Endothelial cell of umbilical vein (primary cell): ENCODE data around the gene MOBP. TPM values are rescaled to one million over a fixed set of nuclear protein-coding genes. Genes with fewer than 3 reads are reported as not detected.
A peak's percentile ranks its signal among the peaks of the same experiment; 100 is the strongest.

Experiments
- BruUV-seq: library from RNA; stranded (reverse); fragments of 400-500 nt; replicated peaks from 2 replicates; lab custom pipeline; 2021; lab: Mats Ljungman, UMichigan
- CTCF ChIA-PET: fragments of 300-600, 350-600 bp; sonication (Branson Sonifier 250); formaldehyde crosslinking; loops from one replicate; lab custom pipeline; 2021; ENCODE audit warnings: antibody characterized with exemption, inconsistent platforms; lab: Charles Lee
- POLR2A ChIA-PET: fragments of 300-600, 350-600 bp; sonication (Branson Sonifier 250); formaldehyde crosslinking; loops from one replicate; lab custom pipeline; 2021; ENCODE audit warnings: antibody characterized with exemption, inconsistent platforms; lab: Charles Lee
- DNase-seq: peaks from one replicate; pipeline ENCODE4 v3.0.0-alpha.2; 2011; ENCODE audit warnings: low read depth, low spot score
- FAIRE-seq: peaks from 2 replicates; lab custom pipeline; 2011; peaks lifted over from hg19 to GRCh38; lab: Jason Lieb, UNC
- H2AFZ ChIP-seq: 2 replicates; pipeline ENCODE4 v1.6.0; 2012; ENCODE audit warnings: low read depth, low read length, control low read depth, inconsistent platforms
- H3K27ac ChIP-seq: 2 replicates; pipeline ENCODE4 v1.5.1; 2011; ENCODE audit warnings: low read depth, mild to moderate bottlenecking, control low read depth, low read length, moderate library complexity; ENCODE audit not compliant: insufficient read depth
- H3K27me3 ChIP-seq, 2 experiments: 2 replicates each; pipeline versions ENCODE4 v1.6.0 to v1.6.1; 2011; ENCODE audit warnings: low read length in 2 of 2, mixed read lengths in 1 of 2; ENCODE audit not compliant: control insufficient read depth in 2 of 2, insufficient read depth in 2 of 2
- H3K36me3 ChIP-seq, 2 experiments: 2 replicates in 1 of 2; 3 replicates in 1 of 2; pipeline ENCODE4 v1.5.1; 2011; ENCODE audit warnings: low read length in 2 of 2, mild to moderate bottlenecking in 1 of 2, moderate library complexity in 1 of 2; ENCODE audit not compliant: control insufficient read depth in 2 of 2, insufficient read depth in 2 of 2; ENCODE audit errors: extremely low read depth in 1 of 2
- H3K4me1 ChIP-seq: 3 replicates; pipeline ENCODE4 v1.5.1; 2011; ENCODE audit warnings: mild to moderate bottlenecking, low read length; ENCODE audit not compliant: control insufficient read depth, insufficient read depth; ENCODE audit errors: extremely low read depth
- H3K4me2 ChIP-seq: 2 replicates; pipeline ENCODE4 v1.6.1; 2011; ENCODE audit warnings: low read length, control low read depth, mixed read lengths; ENCODE audit not compliant: insufficient read depth
- H3K4me3 ChIP-seq, 3 experiments: fragments of 200-600 bp in 1 of 3; sonication (generic), shearing (Covaris generic) in 1 of 3; replicated peaks in 1 of 3; 2 replicates each; pipeline ENCODE4 v1.5.1; 2011 to 2016; ENCODE audit warnings: control low read depth in 3 of 3, low read length in 3 of 3, mild to moderate bottlenecking in 2 of 3, inconsistent platforms in 1 of 3, low read depth in 1 of 3, moderate library complexity in 1 of 3; ENCODE audit not compliant: insufficient read depth in 1 of 3
- H3K79me2 ChIP-seq: 2 replicates; pipeline ENCODE4 v1.6.0; 2012; ENCODE audit warnings: low read length, inconsistent platforms; ENCODE audit not compliant: control insufficient read depth, insufficient read depth
- H3K9ac ChIP-seq: replicated peaks from 2 replicates; pipeline ENCODE3; 2011; ENCODE audit warnings: low read length, control low read depth; ENCODE audit not compliant: insufficient read depth; ENCODE audit errors: extremely low read depth
- H3K9me1 ChIP-seq: replicated peaks from 3 replicates; pipeline ENCODE4 v1.6.0; 2011; ENCODE audit warnings: mild to moderate bottlenecking, low read length; ENCODE audit not compliant: control insufficient read depth, insufficient read depth; ENCODE audit errors: extremely low read depth
- H3K9me3 ChIP-seq: replicated peaks from 2 replicates; pipeline ENCODE4 v1.5.1; 2012; ENCODE audit warnings: low read length, inconsistent platforms; ENCODE audit not compliant: control insufficient read depth, insufficient read depth
- H4K20me1 ChIP-seq: replicated peaks from 2 replicates; pipeline ENCODE3; 2011; ENCODE audit warnings: mild to moderate bottlenecking, low read length; ENCODE audit not compliant: control insufficient read depth, insufficient read depth; ENCODE audit errors: extremely low read depth
- CTCF ChIP-seq, 2 donors: IDR thresholded peaks; 1 replicate in 1 of 2; 2 replicates in 1 of 2; pipeline ENCODE4 v1.5.1; 2011; ENCODE audit warnings: low read length in 2 of 2, mild to moderate bottlenecking in 2 of 2, moderate library complexity in 2 of 2, control low read depth in 1 of 2, inconsistent platforms in 1 of 2, low read depth in 1 of 2; ENCODE audit not compliant: insufficient read depth in 1 of 2; ENCODE audit errors: extremely low read depth in 1 of 2
- EZH2 ChIP-seq: IDR thresholded peaks from 2 replicates; pipeline ENCODE4 v1.6.1; 2012; ENCODE audit warnings: borderline replicate concordance, low read depth, mild to moderate bottlenecking, moderate library complexity, low read length, inconsistent platforms; ENCODE audit not compliant: severe bottlenecking
- FOS ChIP-seq: IDR thresholded peaks from 2 replicates; pipeline ENCODE4 v1.6.1; 2011; ENCODE audit warnings: mild to moderate bottlenecking, low read length, moderate library complexity, borderline replicate concordance; ENCODE audit not compliant: insufficient read depth
- GATA2 ChIP-seq: IDR thresholded peaks from 2 replicates; pipeline ENCODE4 v1.7.0; 2011; ENCODE audit warnings: low read depth, mild to moderate bottlenecking, moderate library complexity, mixed read lengths, low read length; ENCODE audit not compliant: insufficient read length, insufficient read depth
- JUN ChIP-seq: IDR thresholded peaks from 2 replicates; pipeline ENCODE4 v1.6.1; 2011; ENCODE audit warnings: borderline replicate concordance, low read depth; ENCODE audit not compliant: insufficient read length, insufficient read depth
- MAX ChIP-seq: IDR thresholded peaks from 2 replicates; pipeline ENCODE4 v1.6.1; 2011; ENCODE audit not compliant: insufficient read depth, insufficient read length
- MYC ChIP-seq: IDR thresholded peaks from one replicate; pipeline ENCODE4 v1.6.1; 2011; ENCODE audit warnings: mild to moderate bottlenecking, low read depth, low read length
- POLR2A ChIP-seq: IDR thresholded peaks from 2 replicates; pipeline ENCODE4 v1.6.1; 2012; ENCODE audit warnings: low read depth, mild to moderate bottlenecking, control low read depth, low read length
- POLR2AphosphoS5 ChIP-seq: IDR thresholded peaks from 2 replicates; pipeline ENCODE4 v1.6.1; 2012; ENCODE audit warnings: low read depth, mild to moderate bottlenecking, control low read depth, low read length, moderate library complexity; ENCODE audit not compliant: insufficient read depth
- dilution Hi-C: fragments of 300-500 bp; cut with MboI; formaldehyde crosslinking; loops from one replicate; pipeline ENCODE4 v1.15.0; 2019; ENCODE audit warnings: low sequenced_read_pairs; ENCODE audit not compliant: extremely low pct_ligation_motif_present
- intact Hi-C: fragments of 100-400 bp; cut with micrococcal nuclease; formaldehyde crosslinking; loops from one replicate; pipeline ENCODE4 v1.10.0; 2022
- polyA plus RNA-seq, 4 experiments: library from polyadenylated mRNA; depleted of rRNA in 3 of 4; stranded (reverse) in 3 of 4; unstranded in 1 of 4; fragments of >200 nt; gene quantifications; 2 replicates each; pipeline versions ENCODE4 v1.2.1 to v1.2.3, GENCODE V29; 2011 to 2012; ENCODE audit warnings: missing spikeins in 1 of 4
- total RNA-seq: library from RNA; stranded (reverse); gene quantifications from 2 replicates; pipeline ENCODE4 v1.2.3, GENCODE V29; 2021

Gene MOBP
- total and polyA plus RNA-seq, 2 donors (not counting 3 experiments of a cell fraction or from before 2014, with no cell fraction given): 2.0 to 2.3 TPM

GRCh38 chr3:39506863-39507262 lies 39.4 kb downstream of the MOBP start:
- no peak for TF ChIP-seq POLR2A
- TF ChIP-seq EZH2: no peak
- no peak for TF ChIP-seq MYC
- TF ChIP-seq POLR2AphosphoS5: no peak
- no peak for TF ChIP-seq GATA2
- TF ChIP-seq CTCF (IDR thresholded peaks at IDR 0.05; ENCODE audit: extremely low read depth in 1 of 2, insufficient read depth in 1 of 2, low read depth in 1 of 2, low read length in 2 of 2): no peak
- TF ChIP-seq MAX: no peak
- TF ChIP-seq JUN: no peak
- TF ChIP-seq FOS: no peak
- DNase-seq (no peak), FAIRE-seq (no peak)
- H3K27me3 ChIP-seq: peaks cover 0 to 3% of the 10 kb centered on the region in 2 experiments
- no peaks in the 10 kb centered on the region for H3K79me2 ChIP-seq
- BruUV-seq: TSS peak; percentile 41
- intact Hi-C loops (no loop called here), dilution Hi-C loops (no loop called here)
- H3K36me3 ChIP-seq: no peaks in the 10 kb centered on the region
- H3K9me1 ChIP-seq: no peaks in the 10 kb centered on the region
- peaks cover 15% of the 10 kb centered on the region for H3K4me1 ChIP-seq
- H3K27ac ChIP-seq: peak overlapping the region; percentile 44
- POLR2A ChIA-PET: no interaction called here
- no peak overlapping the region for H2AFZ ChIP-seq
- no peaks in the 10 kb centered on the region for H3K9me3 ChIP-seq
- H4K20me1 ChIP-seq: no peaks in the 10 kb centered on the region
- H3K4me2 ChIP-seq: no peak overlapping the region
- CTCF ChIA-PET: interaction anchor here (0.9 to 1.2 kb wide), 3 partner anchors 8 to 59 kb away, joined by 3 to 7 read pairs (median 6); no protein-coding TSS in a partner anchor
- H3K9ac ChIP-seq: no peak overlapping the region
- H3K4me3 ChIP-seq: no peak overlapping the region
